HUES6 (cell line): ENCODE measurements around the gene ERC2.

Experiments
- H3K27ac ChIP-seq: 2 replicates; pipeline ENCODE4 v1.7.0; 2013; ENCODE audit warnings: low read depth, mild to moderate bottlenecking, low read length, inconsistent platforms
- H3K27me3 ChIP-seq: 2 replicates; pipeline ENCODE4 v1.6.1; 2013; ENCODE audit warnings: low read length; ENCODE audit not compliant: control insufficient read depth, insufficient read depth
- H3K36me3 ChIP-seq: 2 replicates; pipeline ENCODE4 v1.6.1; 2013; ENCODE audit warnings: low read length; ENCODE audit not compliant: control insufficient read depth, insufficient read depth
- H3K4me1 ChIP-seq: 2 replicates; pipeline ENCODE4 v1.6.1; 2013; ENCODE audit warnings: low read length; ENCODE audit not compliant: control insufficient read depth, insufficient read depth
- H3K4me3 ChIP-seq: 2 replicates; pipeline ENCODE4 v1.5.1; 2013; ENCODE audit warnings: low read depth, low read length
- H3K9ac ChIP-seq: one replicate; pipeline ENCODE4 v1.6.1; 2013; ENCODE audit warnings: mild to moderate bottlenecking, low read length
- H3K9me3 ChIP-seq: 2 replicates; pipeline ENCODE4 v1.6.1; 2013; ENCODE audit warnings: low read depth, low read length; ENCODE audit not compliant: control insufficient read depth, insufficient read depth

ERC2 gene

GRCh38 chr3:55605443-55606236 is 862.6 kb downstream of the ERC2 start:
- Histone ChIP-seq H3K27ac (no peak overlapping the region), H3K4me1 (peaks cover 26% of the 10 kb centered on the region), H3K27me3 (no peaks in the 10 kb centered on the region), H3K9me3 (no peaks in the 10 kb centered on the region), H3K36me3 (no peaks in the 10 kb centered on the region), H3K4me3 (no peak overlapping the region), H3K9ac (no peak overlapping the region)

GRCh38 chr3:55604846-55605245 is 863.4 kb downstream of the ERC2 start:
- no peak overlapping the region for H3K27ac ChIP-seq
- no peaks in the 10 kb centered on the region for H3K9me3 ChIP-seq
- no peak overlapping the region for H3K9ac ChIP-seq
- no peak overlapping the region for H3K4me3 ChIP-seq
- H3K4me1 ChIP-seq = peaks cover 26% of the 10 kb centered on the region
- no peaks in the 10 kb centered on the region for H3K27me3 ChIP-seq
- no peaks in the 10 kb centered on the region for H3K36me3 ChIP-seq

GRCh38 chr3:55604402-55604801 is 863.9 kb downstream of the ERC2 start:
- no peak overlapping the region for H3K4me3 ChIP-seq
- H3K9ac ChIP-seq = no peak overlapping the region
- no peaks in the 10 kb centered on the region for H3K36me3 ChIP-seq
- no peak overlapping the region for H3K27ac ChIP-seq
- H3K27me3 ChIP-seq = no peaks in the 10 kb centered on the region
- no peaks in the 10 kb centered on the region for H3K9me3 ChIP-seq
- peaks cover 26% of the 10 kb centered on the region for H3K4me1 ChIP-seq

- Histone ChIP-seq H3K9ac (no peak overlapping the region), H3K27me3 (no peaks in the 10 kb centered on the region), H3K9me3 (no peaks in the 10 kb centered on the region), H3K27ac (no peak overlapping the region), H3K4me3 (no peak overlapping the region), H3K4me1 (peaks cover 4% of the 10 kb centered on the region), H3K36me3 (no peaks in the 10 kb centered on the region)
Measured at GRCh38 chr3:55601366-55602080, 866.7 kb downstream of the ERC2 start.

- H3K9ac ChIP-seq = no peak overlapping the region
- no peak overlapping the region for H3K4me3 ChIP-seq
- H3K27me3 ChIP-seq = no peaks in the 10 kb centered on the region
- H3K9me3 ChIP-seq = no peaks in the 10 kb centered on the region
- peaks cover 1% of the 10 kb centered on the region for H3K4me1 ChIP-seq
- H3K27ac ChIP-seq = no peak overlapping the region
- no peaks in the 10 kb centered on the region for H3K36me3 ChIP-seq
Measured at GRCh38 chr3:55598224-55598623, 870.0 kb downstream of the ERC2 start.

- Histone ChIP-seq H3K4me1 (peaks cover 7% of the 10 kb centered on the region), H3K27ac (no peak overlapping the region), H3K9ac (no peak overlapping the region), H3K36me3 (no peaks in the 10 kb centered on the region), H3K4me3 (no peak overlapping the region), H3K27me3 (no peaks in the 10 kb centered on the region), H3K9me3 (no peaks in the 10 kb centered on the region)
Measured at GRCh38 chr3:55597641-55598040, 870.6 kb downstream of the ERC2 start.

GRCh38 chr3:55596212-55596611 is 872.1 kb downstream of the ERC2 start:
- Histone ChIP-seq H3K9ac (no peak overlapping the region), H3K27ac (no peak overlapping the region), H3K36me3 (no peaks in the 10 kb centered on the region), H3K9me3 (no peaks in the 10 kb centered on the region), H3K4me3 (no peak overlapping the region), H3K27me3 (no peaks in the 10 kb centered on the region), H3K4me1 (peaks cover 21% of the 10 kb centered on the region)

- Histone ChIP-seq H3K9ac (no peak overlapping the region), H3K4me3 (no peak overlapping the region), H3K27ac (no peak overlapping the region), H3K27me3 (no peaks in the 10 kb centered on the region), H3K4me1 (peaks cover 24% of the 10 kb centered on the region), H3K9me3 (no peaks in the 10 kb centered on the region), H3K36me3 (no peaks in the 10 kb centered on the region)
Measured at GRCh38 chr3:55595420-55595819, 872.8 kb downstream of the ERC2 start.

- Histone ChIP-seq H3K9me3 (no peaks in the 10 kb centered on the region), H3K27me3 (no peaks in the 10 kb centered on the region), H3K36me3 (no peaks in the 10 kb centered on the region), H3K27ac (peak overlapping the region; percentile 46; the same call in 1 of the 2 replicates), H3K4me1 (peaks cover 51% of the 10 kb centered on the region), H3K4me3 (peak overlapping the region; percentile 26; the same call in 1 of the 2 replicates), H3K9ac (no peak overlapping the region)
Measured at GRCh38 chr3:55592572-55592971, 875.7 kb downstream of the ERC2 start.

- H3K27me3 ChIP-seq = no peaks in the 10 kb centered on the region
- H3K27ac ChIP-seq = peak overlapping the region; percentile 46; the same call in 1 of the 2 replicates
- no peak overlapping the region for H3K9ac ChIP-seq
- no peaks in the 10 kb centered on the region for H3K9me3 ChIP-seq
- H3K4me3 ChIP-seq = no peak overlapping the region
- H3K4me1 ChIP-seq = peaks cover 54% of the 10 kb centered on the region
- no peaks in the 10 kb centered on the region for H3K36me3 ChIP-seq
Measured at GRCh38 chr3:55591888-55592287, 876.4 kb downstream of the ERC2 start.

GRCh38 chr3:55588146-55588765 is 880.0 kb downstream of the ERC2 start:
- H3K4me3 ChIP-seq = no peak overlapping the region
- no peak overlapping the region for H3K27ac ChIP-seq
- H3K4me1 ChIP-seq = peaks cover 72% of the 10 kb centered on the region
- no peaks in the 10 kb centered on the region for H3K27me3 ChIP-seq
- no peak overlapping the region for H3K9ac ChIP-seq
- no peaks in the 10 kb centered on the region for H3K36me3 ChIP-seq
- no peaks in the 10 kb centered on the region for H3K9me3 ChIP-seq
